ENCODE data around the gene TBC1D22A.

The TBC1D22A gene

DNA sequence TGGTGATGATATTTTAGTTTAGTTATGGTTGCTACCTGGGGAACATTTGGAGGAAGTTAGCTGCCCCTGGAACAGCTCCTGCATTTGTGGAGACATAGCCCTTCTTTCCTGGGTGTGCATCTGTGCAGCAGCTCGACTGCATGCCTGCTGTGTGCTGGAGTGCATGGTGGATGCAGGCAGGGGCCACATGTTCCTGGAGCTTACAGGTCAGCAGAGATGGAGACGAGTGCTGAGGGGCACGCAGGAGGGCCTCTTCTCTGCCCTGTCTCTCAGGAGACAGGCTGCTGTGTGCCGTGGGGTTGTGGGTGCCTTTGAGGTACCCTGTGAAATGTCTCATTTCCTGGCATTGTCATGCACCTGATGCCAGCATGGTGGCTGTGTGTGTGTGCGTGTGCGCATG is 87.5 kb downstream of the TBC1D22A start:
- H3K79me2 ChIP-seq (ENCODE audit: low read length) = peaks cover 95% of the 10 kb centered on the region
- peaks cover 100% of the 10 kb centered on the region for H4K20me1 ChIP-seq (ENCODE audit: insufficient read depth, low read length)
- no peak for TF ChIP-seq EZH2phosphoT487 (IDR thresholded peaks at IDR 0.05; ENCODE audit: low read depth)
- TF ChIP-seq, protein P1, sequence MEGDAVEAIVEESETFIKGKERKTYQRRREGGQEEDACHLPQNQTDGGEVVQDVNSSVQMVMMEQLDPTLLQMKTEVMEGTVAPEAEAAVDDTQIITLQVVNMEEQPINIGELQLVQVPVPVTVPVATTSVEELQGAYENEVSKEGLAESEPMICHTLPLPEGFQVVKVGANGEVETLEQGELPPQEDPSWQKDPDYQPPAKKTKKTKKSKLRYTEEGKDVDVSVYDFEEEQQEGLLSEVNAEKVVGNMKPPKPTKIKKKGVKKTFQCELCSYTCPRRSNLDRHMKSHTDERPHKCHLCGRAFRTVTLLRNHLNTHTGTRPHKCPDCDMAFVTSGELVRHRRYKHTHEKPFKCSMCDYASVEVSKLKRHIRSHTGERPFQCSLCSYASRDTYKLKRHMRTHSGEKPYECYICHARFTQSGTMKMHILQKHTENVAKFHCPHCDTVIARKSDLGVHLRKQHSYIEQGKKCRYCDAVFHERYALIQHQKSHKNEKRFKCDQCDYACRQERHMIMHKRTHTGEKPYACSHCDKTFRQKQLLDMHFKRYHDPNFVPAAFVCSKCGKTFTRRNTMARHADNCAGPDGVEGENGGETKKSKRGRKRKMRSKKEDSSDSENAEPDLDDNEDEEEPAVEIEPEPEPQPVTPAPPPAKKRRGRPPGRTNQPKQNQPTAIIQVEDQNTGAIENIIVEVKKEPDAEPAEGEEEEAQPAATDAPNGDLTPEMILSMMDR (IDR thresholded peaks at IDR 0.05; ENCODE audit: low read depth, low read length) = no peak
- H3K27me3 ChIP-seq (ENCODE audit: low read depth, low read length) = no peaks in the 10 kb centered on the region
- no peak overlapping the region for H3K4me3 ChIP-seq (ENCODE audit: low read length)
- no peak overlapping the region for H3K9ac ChIP-seq (ENCODE audit: low read length)
- no peak overlapping the region for H3K4me2 ChIP-seq (ENCODE audit: low read length)
- no peak overlapping the region for H2AFZ ChIP-seq (ENCODE audit: low read depth, low read length)
- H3K27ac ChIP-seq (ENCODE audit: low read length) = no peak overlapping the region
- no peaks in the 10 kb centered on the region for H3K9me3 ChIP-seq (ENCODE audit: insufficient read depth, low read length)
- no peaks in the 10 kb centered on the region for H3K4me1 ChIP-seq (ENCODE audit: low read length)
- peaks cover 96% of the 10 kb centered on the region for H3K36me3 ChIP-seq (replicated peaks; ENCODE audit: low read depth, low read length)

DNA sequence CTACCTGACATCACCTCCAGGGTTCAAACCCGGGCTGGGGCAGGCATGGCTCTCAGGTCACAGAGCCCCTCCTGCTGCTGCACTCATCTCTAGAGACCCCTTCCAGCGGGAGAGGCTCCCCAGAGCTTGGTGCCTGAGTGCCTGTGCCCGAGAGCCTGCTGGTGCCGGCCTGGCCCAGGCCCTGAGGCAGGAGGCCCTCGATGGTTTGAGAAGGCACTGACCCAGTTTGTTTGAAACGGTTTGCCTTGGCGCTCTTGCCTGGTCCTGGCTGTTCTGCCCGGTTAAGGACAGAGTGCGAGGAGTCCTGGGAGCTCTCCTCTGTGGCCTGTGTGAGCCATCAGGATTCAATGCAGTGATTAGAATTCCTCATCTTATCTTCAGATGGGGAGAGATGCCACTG is 88.9 kb downstream of the TBC1D22A start:
- Histone ChIP-seq H3K27me3 (ENCODE audit: low read depth, low read length) (no peaks in the 10 kb centered on the region), H3K9me3 (ENCODE audit: insufficient read depth, low read length) (no peaks in the 10 kb centered on the region), H3K36me3 (replicated peaks; ENCODE audit: low read depth, low read length) (peaks cover 91% of the 10 kb centered on the region), H3K79me2 (ENCODE audit: low read length) (peaks cover 99% of the 10 kb centered on the region), H2AFZ (ENCODE audit: low read depth, low read length) (no peak overlapping the region), H3K4me1 (ENCODE audit: low read length) (no peaks in the 10 kb centered on the region), H3K4me3 (ENCODE audit: low read length) (no peak overlapping the region), H3K4me2 (ENCODE audit: low read length) (no peak overlapping the region), H3K9ac (ENCODE audit: low read length) (no peak overlapping the region), H3K27ac (ENCODE audit: low read length) (no peak overlapping the region), H4K20me1 (ENCODE audit: insufficient read depth, low read length) (peaks cover 100% of the 10 kb centered on the region)
- TF ChIP-seq, protein P1 (IDR thresholded peaks at IDR 0.05; ENCODE audit: low read depth, low read length) = no peak
- no peak for TF ChIP-seq EZH2phosphoT487 (IDR thresholded peaks at IDR 0.05; ENCODE audit: low read depth)

DNA sequence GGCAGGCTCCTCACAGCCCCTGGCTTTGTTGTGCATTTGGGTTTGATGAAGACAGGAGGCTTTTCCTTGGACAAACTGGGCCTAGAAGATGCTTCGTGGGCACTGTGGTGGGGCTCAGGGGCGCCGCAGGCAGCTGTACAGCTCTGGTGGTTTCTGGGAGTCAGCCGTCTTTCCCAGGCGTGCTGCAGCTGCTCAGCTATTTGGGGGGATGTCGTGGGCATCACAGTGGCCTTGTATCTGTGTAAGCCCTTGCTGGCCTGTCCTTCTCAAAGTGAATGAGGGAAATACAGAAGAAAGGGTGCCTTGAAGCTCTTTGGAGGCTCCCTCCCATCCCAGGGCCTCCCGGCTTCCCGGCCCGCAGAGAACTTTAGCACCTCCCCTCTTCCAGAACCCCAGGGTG is 89.5 kb downstream of the TBC1D22A start:
- no peaks in the 10 kb centered on the region for H3K4me1 ChIP-seq (ENCODE audit: low read length)
- H2AFZ ChIP-seq (ENCODE audit: low read depth, low read length) = no peak overlapping the region
- H3K79me2 ChIP-seq (ENCODE audit: low read length) = peaks cover 100% of the 10 kb centered on the region
- no peaks in the 10 kb centered on the region for H3K9me3 ChIP-seq (ENCODE audit: insufficient read depth, low read length)
- peaks cover 91% of the 10 kb centered on the region for H3K36me3 ChIP-seq (replicated peaks; ENCODE audit: low read depth, low read length)
- H4K20me1 ChIP-seq (ENCODE audit: insufficient read depth, low read length) = peaks cover 100% of the 10 kb centered on the region
- H3K4me3 ChIP-seq (ENCODE audit: low read length) = no peak overlapping the region
- H3K27me3 ChIP-seq (ENCODE audit: low read depth, low read length) = no peaks in the 10 kb centered on the region
- H3K9ac ChIP-seq (ENCODE audit: low read length) = no peak overlapping the region
- TF ChIP-seq, protein P1 (IDR thresholded peaks at IDR 0.05; ENCODE audit: low read depth, low read length) = no peak
- TF ChIP-seq EZH2phosphoT487 (IDR thresholded peaks at IDR 0.05; ENCODE audit: low read depth) = no peak
- H3K27ac ChIP-seq (ENCODE audit: low read length) = no peak overlapping the region
- no peak overlapping the region for H3K4me2 ChIP-seq (ENCODE audit: low read length)

DNA sequence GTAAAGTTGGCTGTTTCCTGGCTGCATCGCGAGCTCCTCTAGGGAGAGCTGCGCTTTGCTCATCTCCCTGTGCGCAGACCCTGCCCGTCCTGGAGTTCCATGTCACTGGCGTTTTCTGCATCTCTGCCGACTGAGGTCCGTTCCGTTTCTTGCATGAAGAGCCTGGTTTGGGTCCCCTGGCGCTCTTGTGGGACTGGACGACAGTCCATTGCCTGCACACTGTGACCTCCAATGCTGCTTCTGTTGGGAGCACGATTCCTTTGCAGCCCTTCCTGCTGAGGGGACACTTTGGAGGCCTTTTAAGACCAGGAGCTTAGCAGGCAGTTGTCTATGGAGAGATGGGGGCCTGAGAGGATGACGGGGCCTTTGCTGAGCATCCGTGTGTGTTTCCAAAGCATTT is 90.3 kb downstream of the TBC1D22A start:
- no peak overlapping the region for H2AFZ ChIP-seq (ENCODE audit: low read depth, low read length)
- no peak overlapping the region for H3K27ac ChIP-seq (ENCODE audit: low read length)
- no peaks in the 10 kb centered on the region for H3K27me3 ChIP-seq (ENCODE audit: low read depth, low read length)
- no peaks in the 10 kb centered on the region for H3K4me1 ChIP-seq (ENCODE audit: low read length)
- TF ChIP-seq, protein P1 (IDR thresholded peaks at IDR 0.05; ENCODE audit: low read depth, low read length) = no peak
- no peak for TF ChIP-seq EZH2phosphoT487 (IDR thresholded peaks at IDR 0.05; ENCODE audit: low read depth)
- peaks cover 100% of the 10 kb centered on the region for H3K79me2 ChIP-seq (ENCODE audit: low read length)
- H3K9me3 ChIP-seq (ENCODE audit: insufficient read depth, low read length) = no peaks in the 10 kb centered on the region
- H3K36me3 ChIP-seq (replicated peaks; ENCODE audit: low read depth, low read length) = peaks cover 91% of the 10 kb centered on the region
- H4K20me1 ChIP-seq (ENCODE audit: insufficient read depth, low read length) = peaks cover 100% of the 10 kb centered on the region
- H3K9ac ChIP-seq (ENCODE audit: low read length) = no peak overlapping the region
- no peak overlapping the region for H3K4me2 ChIP-seq (ENCODE audit: low read length)
- no peak overlapping the region for H3K4me3 ChIP-seq (ENCODE audit: low read length)

All from OCI-LY3 (cell line).